Measurements from ENCODE around the gene SLC39A6. TPM values are rescaled to one million over a fixed set of nuclear protein-coding genes. Genes with fewer than 3 reads are reported as not detected.

SLC39A6 gene
- total and polyA plus RNA-seq, 2 of the 13 experiments (the other 11 are each of a cell fraction or from before 2014, with no cell fraction given), result 41.7 to 59.2 TPM

DNA sequence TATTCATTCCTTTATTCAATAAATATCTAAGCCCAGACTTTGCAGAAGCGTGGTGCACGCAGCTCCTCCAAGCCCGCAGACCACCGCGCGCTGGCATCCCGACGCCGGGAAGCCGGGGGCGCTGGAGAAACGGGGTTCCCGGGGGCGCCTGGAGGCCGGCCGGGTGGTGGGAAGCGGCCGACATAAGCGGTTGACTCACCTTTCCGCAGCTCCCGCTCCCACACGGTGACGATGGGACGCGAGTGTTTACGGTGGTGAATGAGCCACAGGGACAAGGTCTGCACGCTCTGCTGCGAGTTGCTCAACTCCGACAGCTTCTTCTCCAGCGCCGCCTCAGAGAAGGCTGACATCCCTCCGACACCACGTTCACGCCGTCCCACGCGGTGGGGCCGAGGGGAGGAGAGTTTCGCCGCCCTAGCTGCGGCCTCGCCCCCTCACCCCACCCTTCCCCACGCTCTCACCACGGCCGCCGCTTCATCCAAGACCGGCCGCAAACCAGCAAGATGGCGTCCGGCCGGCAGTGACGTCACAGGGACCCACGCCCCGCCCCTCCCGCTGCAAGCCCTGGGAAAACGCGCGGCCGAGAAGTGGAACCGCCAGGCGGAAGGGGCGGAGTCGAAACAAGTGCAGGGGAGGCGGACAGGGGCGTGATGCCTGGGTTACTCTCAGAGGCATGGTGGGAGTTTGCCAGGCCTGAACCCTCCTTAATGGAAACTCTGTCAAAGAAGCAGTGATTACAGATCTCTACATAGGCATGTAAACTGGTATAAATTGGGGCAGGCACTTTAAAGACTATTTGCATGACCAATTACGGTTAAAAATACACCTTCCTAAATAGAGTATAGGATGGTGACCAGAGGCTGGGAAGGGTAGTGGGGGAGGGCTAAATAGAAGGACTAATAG lies 61.8 kb downstream of the SLC39A6 start, which contains the start of gene RPRD1A (continued):
- TF ChIP-seq, protein P1, sequence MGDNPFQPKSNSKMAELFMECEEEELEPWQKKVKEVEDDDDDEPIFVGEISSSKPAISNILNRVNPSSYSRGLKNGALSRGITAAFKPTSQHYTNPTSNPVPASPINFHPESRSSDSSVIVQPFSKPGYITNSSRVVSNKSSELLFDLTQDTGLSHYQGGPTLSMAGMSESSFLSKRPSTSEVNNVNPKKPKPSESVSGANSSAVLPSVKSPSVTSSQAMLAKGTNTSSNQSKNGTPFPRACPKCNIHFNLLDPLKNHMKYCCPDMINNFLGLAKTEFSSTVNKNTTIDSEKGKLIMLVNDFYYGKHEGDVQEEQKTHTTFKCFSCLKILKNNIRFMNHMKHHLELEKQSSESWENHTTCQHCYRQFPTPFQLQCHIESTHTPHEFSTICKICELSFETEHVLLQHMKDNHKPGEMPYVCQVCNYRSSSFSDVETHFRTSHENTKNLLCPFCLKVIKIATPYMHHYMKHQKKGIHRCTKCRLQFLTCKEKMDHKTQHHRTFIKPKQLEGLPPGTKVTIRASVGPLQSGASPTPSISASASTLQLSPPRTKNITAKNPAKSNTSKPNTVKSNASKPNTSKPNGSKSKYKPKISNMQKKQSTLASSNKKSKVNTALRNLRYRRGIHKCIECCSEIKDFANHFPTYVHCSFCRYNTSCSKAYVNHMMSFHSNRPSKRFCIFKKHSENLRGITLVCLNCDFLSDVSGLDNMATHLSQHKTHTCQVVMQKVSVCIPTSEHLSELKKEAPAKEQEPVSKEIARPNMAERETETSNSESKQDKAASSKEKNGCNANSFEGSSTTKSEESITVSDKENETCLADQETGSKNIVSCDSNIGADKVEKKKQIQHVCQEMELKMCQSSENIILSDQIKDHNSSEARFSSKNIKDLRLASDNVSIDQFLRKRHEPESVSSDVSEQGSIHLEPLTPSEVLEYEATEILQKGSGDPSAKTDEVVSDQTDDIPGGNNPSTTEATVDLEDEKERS (CRISPR knock-in tag; IDR thresholded peaks at IDR 0.05), result no peak; the same call in 1 of the 2 replicates
- TF ChIP-seq MAFF (IDR thresholded peaks at IDR 0.05; ENCODE audit: low read depth, low read length) (no peak), XBP1 (CRISPR knock-in tag; IDR thresholded peaks at IDR 0.05) (no peak), ZFP36L2 (CRISPR knock-in tag; IDR thresholded peaks at IDR 0.05) (no peak), ZNF296 (CRISPR knock-in tag; conservative IDR thresholded peaks at IDR 0.05) (no peak), U2AF2 (IDR thresholded peaks at IDR 0.05; ENCODE audit: low read depth, low read length) (no peak), ZNF737 (CRISPR knock-in tag; IDR thresholded peaks at IDR 0.05; ENCODE audit: borderline replicate concordance) (no peak), ZNF609 (CRISPR knock-in tag; IDR thresholded peaks at IDR 0.05; ENCODE audit: borderline replicate concordance) (no peak), GMEB1 (CRISPR knock-in tag; IDR thresholded peaks at IDR 0.05; ENCODE audit: borderline replicate concordance) (peak; percentile 75; the same call in 1 of the 2 replicates), PREB (CRISPR knock-in tag; IDR thresholded peaks at IDR 0.05) (no peak)
